ENCODE measurements around the gene CBFA2T3. TPM values are rescaled to one million over a fixed set of nuclear protein-coding genes. Genes with fewer than 3 reads are reported as not detected.

The CBFA2T3 gene
- total and polyA plus RNA-seq, 2 of the 13 experiments (the other 11 are each of a cell fraction or from before 2014, with no cell fraction given) = 0.05 TPM; not detected in 1

DNA sequence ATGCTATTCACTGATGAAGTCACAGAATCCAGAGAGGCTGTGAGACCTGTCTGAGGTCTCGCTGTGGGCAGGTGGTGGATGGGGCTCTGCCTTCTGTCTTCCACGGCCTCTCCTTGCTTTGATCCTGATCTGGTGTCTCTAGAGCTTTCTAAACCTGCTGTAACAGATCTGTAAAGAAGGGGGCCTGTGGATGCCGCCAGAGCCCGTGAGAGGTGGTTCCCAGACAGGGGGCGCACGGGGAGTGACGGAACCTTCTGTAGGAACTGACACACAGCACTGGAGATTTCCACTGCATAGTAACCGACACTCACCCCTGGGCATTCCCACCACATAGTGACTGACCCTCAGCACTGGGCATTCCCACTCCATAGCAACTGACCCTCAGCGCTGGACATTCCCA lies 16.0 kb downstream of the CBFA2T3 start (continued):
- TF ChIP-seq PAX8 (CRISPR knock-in tag; IDR thresholded peaks at IDR 0.05; ENCODE audit: borderline replicate concordance) (no peak), SCMH1 (CRISPR knock-in tag; IDR thresholded peaks at IDR 0.05; ENCODE audit: borderline replicate concordance) (no peak), PHF21A (CRISPR knock-in tag; IDR thresholded peaks at IDR 0.05) (no peak), ZNF768 (CRISPR knock-in tag; IDR thresholded peaks at IDR 0.05) (no peak)
- TF ChIP-seq, protein P1, sequence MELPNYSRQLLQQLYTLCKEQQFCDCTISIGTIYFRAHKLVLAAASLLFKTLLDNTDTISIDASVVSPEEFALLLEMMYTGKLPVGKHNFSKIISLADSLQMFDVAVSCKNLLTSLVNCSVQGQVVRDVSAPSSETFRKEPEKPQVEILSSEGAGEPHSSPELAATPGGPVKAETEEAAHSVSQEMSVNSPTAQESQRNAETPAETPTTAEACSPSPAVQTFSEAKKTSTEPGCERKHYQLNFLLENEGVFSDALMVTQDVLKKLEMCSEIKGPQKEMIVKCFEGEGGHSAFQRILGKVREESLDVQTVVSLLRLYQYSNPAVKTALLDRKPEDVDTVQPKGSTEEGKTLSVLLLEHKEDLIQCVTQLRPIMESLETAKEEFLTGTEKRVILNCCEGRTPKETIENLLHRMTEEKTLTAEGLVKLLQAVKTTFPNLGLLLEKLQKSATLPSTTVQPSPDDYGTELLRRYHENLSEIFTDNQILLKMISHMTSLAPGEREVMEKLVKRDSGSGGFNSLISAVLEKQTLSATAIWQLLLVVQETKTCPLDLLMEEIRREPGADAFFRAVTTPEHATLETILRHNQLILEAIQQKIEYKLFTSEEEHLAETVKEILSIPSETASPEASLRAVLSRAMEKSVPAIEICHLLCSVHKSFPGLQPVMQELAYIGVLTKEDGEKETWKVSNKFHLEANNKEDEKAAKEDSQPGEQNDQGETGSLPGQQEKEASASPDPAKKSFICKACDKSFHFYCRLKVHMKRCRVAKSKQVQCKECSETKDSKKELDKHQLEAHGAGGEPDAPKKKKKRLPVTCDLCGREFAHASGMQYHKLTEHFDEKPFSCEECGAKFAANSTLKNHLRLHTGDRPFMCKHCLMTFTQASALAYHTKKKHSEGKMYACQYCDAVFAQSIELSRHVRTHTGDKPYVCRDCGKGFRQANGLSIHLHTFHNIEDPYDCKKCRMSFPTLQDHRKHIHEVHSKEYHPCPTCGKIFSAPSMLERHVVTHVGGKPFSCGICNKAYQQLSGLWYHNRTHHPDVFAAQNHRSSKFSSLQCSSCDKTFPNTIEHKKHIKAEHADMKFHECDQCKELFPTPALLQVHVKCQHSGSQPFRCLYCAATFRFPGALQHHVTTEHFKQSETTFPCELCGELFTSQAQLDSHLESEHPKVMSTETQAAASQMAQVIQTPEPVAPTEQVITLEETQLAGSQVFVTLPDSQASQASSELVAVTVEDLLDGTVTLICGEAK (IDR thresholded peaks at IDR 0.05) = no peak
- TF ChIP-seq, protein P1 (CRISPR knock-in tag; IDR thresholded peaks at IDR 0.05) = no peak

Data from HepG2 (cell line).